Stimulated activated CD8-positive, alpha-beta memory T cell treated with anti-CD3 and anti-CD28 coated beads, Interleukin-4, amount 100 ng/mL, for 4 hours (primary cell): ENCODE measurements around the gene KREMEN2.
A peak's percentile ranks its signal among the peaks of the same experiment; 100 is the strongest.

Source experiments
- DNase-seq, 2 donors: peaks; one replicate each; pipeline ENCODE4 v3.0.0-alpha.2; 2020; ENCODE audit warnings: low read depth in 2 of 2, low spot score in 1 of 2

The KREMEN2 gene

GRCh38 chr16:2963074-2963722 lies 877 bp upstream of the KREMEN2 start:
- DNase-seq = peak in 1 of 2 donors; percentile 34

- DNase-seq = no peak
Observed at GRCh38 chr16:2964475-2965336, 631 bp downstream of the KREMEN2 start.

GRCh38 chr16:2966043-2966807 lies 2.1 kb downstream of the KREMEN2 start:
- no peak for DNase-seq

GRCh38 chr16:2966808-2967191 lies 2.7 kb downstream of the KREMEN2 start:
- DNase-seq = no peak

GRCh38 chr16:2967211-2967631 lies 3.1 kb downstream of the KREMEN2 start:
- no peak for DNase-seq

DNA sequence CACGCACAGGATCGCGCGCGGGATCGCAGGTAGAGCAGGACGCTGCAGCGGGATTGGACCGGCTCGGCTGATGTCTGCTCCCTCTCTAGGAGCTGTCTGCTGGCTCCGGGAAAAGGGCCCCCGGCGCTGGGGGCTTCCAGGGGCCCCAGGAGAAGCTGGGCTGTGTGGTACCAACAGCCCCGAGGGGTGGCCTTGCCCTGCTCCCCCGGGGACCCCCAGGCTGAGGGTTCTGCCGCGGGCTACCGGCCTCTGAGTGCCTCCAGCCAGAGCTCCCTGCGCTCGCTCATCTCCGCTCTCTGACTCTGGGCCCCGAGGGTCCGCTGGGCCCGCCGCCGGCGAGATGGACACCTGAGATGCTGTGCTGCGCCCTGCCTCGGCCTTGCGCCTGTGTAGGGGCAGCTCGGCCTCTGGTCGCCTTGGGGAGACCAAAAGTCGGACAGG lies 3.7 kb downstream of the KREMEN2 start:
- DNase-seq = no peak

DNA sequence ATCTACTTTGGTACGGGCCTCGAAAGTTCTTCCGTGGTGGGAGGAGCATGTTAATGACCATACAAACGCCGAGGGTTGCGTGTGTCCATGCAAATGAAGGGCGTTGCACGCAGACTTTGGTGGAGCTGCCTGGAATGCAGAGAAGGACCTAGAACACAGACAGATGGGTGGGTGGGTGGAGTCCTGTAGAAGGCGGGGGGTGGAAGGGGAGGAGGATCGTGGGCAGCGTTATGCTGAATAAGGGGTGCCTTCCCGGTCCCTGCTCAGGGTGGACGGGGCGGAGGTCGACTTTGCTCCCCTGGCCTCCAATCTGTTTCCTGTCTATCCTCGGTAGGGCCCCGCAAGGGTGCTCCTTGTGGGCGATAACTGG lies 4.3 kb downstream of the KREMEN2 start:
- DNase-seq = no peak

DNA sequence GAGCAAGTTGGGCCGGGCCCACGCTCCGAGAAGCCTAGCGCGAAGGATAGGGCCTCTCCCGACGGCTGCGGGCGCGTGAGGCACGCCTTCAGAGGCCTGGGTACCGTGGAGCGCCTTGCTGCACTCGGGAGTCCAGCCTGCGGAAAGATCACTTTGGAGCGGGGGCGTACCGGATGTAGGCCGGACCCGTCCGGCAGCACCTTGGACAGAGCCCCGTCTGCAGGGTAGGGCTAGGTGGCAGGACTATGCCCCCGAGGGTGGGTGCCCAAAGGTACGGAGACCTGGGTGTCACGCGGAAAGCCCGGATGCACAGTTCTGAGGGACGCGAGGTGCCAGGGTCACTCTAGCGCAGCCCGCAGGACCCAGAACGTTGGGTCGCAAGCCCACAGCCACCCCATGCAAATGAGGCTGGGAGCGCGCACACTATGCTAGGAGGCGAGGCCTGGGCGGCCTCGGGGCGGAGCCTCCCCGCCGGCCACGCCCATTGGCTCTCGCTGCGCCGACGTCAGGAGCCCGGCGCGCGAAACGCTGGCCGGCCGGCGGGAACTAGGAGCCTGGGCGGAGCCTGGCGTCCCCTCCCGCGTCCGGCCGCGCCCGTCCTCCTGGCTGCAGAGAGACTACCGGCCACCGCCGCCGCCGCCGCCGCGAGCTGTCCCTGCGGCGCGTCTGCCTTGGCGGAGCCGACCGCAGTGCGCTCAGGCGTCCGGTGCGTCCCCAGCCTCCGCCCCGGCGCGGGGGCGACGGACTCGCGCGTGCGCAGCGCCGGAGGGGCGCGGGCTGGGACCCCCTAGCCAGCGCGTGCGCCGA lies 4.9 kb downstream of the KREMEN2 start, which contains the start of gene PAQR4:
Gene PAQR4 (plus strand): TSS at position 611 of the 807 bp plus-strand sequence. CDS start 327 bp downstream, outside the sequence.
- peak; percentile 31 to 36 for DNase-seq

- peak in 1 of 2 donors; percentile 46 for DNase-seq
Observed at GRCh38 chr16:2969545-2970521, 5.8 kb downstream of the KREMEN2 start.

- DNase-seq = no peak
Observed at GRCh38 chr16:2970563-2970962, 6.5 kb downstream of the KREMEN2 start.

DNA sequence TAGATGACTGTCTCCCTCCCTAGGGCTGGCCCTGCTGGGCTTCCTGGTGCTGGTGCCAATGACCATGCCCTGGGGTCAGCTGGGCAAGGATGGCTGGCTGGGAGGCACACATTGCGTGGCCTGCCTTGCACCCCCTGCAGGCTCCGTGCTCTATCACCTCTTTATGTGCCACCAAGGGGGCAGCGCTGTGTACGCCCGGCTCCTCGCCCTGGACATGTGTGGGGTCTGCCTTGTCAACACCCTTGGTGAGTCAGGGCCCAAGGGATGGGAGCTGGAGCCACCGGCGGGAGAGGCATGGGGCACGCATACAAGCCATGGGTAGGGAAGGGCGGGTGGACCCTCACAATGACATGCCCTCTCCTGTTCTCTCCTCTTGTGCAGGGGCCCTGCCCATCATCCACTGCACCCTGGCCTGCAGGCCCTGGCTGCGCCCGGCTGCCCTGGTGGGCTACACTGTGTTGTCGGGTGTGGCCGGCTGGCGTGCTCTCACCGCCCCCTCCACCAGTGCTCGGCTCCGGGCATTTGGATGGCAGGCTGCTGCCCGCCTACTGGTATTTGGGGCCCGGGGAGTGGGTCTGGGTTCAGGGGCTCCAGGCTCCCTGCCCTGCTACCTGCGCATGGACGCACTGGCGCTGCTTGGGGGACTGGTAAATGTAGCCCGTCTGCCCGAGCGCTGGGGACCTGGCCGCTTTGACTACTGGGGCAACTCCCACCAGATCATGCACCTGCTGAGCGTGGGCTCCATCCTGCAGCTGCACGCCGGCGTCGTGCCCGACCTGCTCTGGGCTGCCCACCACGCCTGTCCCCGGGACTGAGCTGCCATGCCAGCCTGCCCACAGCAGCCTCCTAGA lies 7.3 kb downstream of the KREMEN2 start:
- DNase-seq = no peak

DNA sequence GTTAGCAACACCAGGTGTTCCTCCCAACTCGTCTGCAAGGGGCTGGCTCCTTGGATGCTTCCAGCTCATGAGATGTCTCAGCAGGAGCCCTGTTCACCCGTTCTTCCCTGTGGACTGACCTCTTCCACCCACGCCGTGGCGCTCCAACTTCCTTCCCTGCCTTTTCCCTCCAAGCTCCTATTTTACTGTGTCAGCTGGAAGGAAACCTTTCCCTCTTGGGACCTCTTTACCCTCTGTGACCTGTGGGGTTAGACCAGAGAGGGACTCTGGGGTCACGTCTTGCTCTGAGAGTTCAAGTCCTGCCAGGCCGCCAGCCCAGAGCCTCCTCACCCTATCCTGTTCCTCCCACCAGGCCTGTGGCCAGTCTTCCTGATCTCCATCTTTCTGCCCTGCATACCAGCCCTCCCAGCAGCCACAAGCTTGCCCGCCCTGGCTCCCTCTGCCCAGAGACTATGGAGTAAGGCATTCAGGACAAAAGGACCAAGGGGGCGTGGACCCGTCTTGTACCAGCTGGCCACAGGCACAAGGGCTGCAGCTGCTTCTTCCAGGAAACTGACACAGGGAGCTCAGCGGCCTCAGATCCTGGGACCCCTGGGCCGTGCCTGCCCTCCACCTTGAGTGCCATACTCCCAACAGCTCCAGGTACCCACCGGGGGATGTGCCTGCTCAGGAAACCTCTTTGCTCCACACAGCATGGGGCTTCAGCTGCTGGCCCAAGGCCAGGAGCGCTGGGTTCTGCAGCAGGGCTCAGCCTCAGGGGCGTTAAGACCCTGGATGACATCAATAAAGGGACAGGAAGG lies 8.1 kb downstream of the KREMEN2 start:
- no peak for DNase-seq

DNA sequence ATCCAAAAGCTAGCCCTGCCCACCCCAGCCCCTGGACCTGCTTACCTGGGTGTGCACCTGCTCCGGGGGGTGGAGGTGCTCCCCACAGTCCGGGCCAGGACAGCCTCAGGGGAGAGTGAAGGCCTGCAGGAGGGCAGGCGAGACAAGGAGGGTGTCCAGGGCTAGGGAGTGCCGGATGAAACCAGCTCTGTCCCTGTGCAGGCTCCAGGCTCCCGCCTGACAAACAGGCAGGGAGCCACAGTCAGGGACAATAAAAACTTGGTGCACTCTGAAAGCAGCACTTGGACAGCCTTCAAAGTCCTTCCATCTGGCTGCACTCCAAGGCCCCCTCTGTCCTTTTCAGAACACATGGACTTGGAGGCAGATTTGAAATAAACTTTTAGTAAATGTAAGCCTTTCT lies 9.0 kb downstream of the KREMEN2 start:
- no peak for DNase-seq

DNA sequence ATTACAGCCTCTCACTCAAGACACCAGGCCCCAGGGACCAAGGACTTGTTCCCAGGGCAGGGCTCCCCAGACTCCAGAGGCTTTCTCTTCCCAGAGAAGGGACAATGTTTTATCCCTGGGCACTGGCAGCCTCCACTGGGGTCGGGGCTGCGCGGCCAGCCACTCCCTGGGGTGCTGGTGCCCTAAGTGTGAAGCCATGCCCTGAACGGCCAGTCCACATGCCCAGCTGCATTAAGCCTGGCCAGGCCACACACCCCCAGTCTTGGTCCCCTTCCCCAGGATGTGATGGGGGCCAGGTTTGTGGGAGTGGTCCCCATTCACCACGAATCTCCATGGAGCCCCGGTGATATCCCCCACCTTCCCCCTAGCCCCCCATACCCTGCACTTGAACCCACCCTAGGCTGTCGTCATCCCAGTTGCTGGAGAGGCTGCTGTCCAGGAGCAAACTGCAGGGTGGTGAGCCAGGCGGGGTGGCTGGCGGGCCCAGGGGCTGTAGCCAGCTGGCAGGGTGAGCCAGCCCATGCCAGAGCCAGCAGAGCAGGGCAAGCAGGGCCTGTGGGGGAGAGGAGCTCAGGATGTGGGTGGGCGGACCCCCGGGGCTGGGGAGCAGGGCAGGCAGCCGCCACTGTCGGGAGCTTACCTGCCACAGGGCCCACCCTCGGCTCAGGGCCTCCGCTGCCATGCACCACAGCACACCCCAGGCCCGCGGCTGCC lies 9.7 kb downstream of the KREMEN2 start:
- DNase-seq = no peak

- DNase-seq = no peak
Observed at GRCh38 chr16:2974319-2975056, 10.4 kb downstream of the KREMEN2 start.

DNA sequence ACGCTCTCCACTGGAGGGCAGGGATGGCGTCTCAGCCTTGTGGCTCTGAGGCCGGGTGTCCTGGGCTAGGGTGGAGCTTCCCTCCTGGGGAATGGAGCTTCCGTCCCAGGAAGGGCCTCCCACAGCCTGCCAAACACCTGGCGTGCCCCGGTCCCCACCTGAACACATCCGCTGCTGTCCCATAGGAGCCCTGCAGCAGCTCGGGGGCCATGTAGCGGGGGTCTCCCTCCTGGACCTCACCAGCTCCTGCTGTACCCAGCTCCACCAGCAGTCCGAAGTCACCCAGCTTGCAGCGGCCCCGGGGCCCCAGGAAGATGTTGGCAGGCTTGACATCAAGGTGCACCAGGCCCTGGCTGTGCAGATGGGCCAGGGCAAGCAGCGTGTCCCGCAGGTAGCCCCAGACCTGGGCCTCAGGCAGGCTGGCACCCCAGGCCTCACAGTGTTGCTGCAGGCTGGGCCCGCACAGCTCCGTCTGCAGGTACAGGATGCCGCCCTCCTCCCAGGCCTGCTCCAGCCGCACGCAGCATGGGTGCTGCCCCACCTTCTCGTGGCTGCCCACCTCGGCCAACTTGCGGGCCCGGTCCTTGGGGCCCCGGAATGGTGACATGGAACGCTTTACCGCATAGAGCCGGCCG lies 11.2 kb downstream of the KREMEN2 start:
- DNase-seq = no peak
